ENCODE results near the gene GPN3.
A peak's percentile ranks its signal among the peaks of the same experiment; 100 is the strongest.
"Not testable (repeated sequence)": the region's sequence is repeated elsewhere in the genome, so short reads cannot be mapped to it uniquely, and the experiment has no call there.

GPN3 gene

GRCh38 chr12:110466791-110467190 lies 1.3 kb downstream of the GPN3 start:
- no peak for TF ChIP-seq CTCF (conservative IDR thresholded peaks at IDR 0.05; ENCODE audit: control insufficient read depth, insufficient read depth, low read depth, low read length)
- no peak for DNase-seq (ENCODE audit: low read depth)
- H3K4me3 ChIP-seq (ENCODE audit: control insufficient read depth, low read depth, low read length), result peak overlapping the region; percentile 98

- not testable (repeated sequence) for H3K4me3 ChIP-seq (ENCODE audit: control insufficient read depth, low read depth, low read length); DNase-seq (ENCODE audit: low read depth)
Measured at GRCh38 chr12:110465765-110466164, 2.3 kb downstream of the GPN3 start.

- DNase-seq (ENCODE audit: low read depth), result no peak
- TF ChIP-seq CTCF (conservative IDR thresholded peaks at IDR 0.05; ENCODE audit: control insufficient read depth, insufficient read depth, low read depth, low read length), result no peak
- H3K4me3 ChIP-seq (ENCODE audit: control insufficient read depth, low read depth, low read length), result no peak overlapping the region
Measured at GRCh38 chr12:110465024-110465423, 3.0 kb downstream of the GPN3 start.

- not testable (repeated sequence) for DNase-seq (ENCODE audit: low read depth); H3K4me3 ChIP-seq (ENCODE audit: control insufficient read depth, low read depth, low read length)
Measured at GRCh38 chr12:110461189-110461588, 6.9 kb downstream of the GPN3 start.

- no peak for DNase-seq (ENCODE audit: low read depth)
- no peak overlapping the region for H3K4me3 ChIP-seq (ENCODE audit: control insufficient read depth, low read depth, low read length)
- TF ChIP-seq CTCF (conservative IDR thresholded peaks at IDR 0.05; ENCODE audit: control insufficient read depth, insufficient read depth, low read depth, low read length), result no peak
Measured at GRCh38 chr12:110458756-110459155, 9.3 kb downstream of the GPN3 start.

- DNase-seq (ENCODE audit: low read depth), result no peak
- no peak overlapping the region for H3K4me3 ChIP-seq (ENCODE audit: control insufficient read depth, low read depth, low read length)
- TF ChIP-seq CTCF (conservative IDR thresholded peaks at IDR 0.05; ENCODE audit: control insufficient read depth, insufficient read depth, low read depth, low read length), result no peak
Measured at GRCh38 chr12:110453569-110454296, 14.3 kb downstream of the GPN3 start.

- no peak for TF ChIP-seq CTCF (conservative IDR thresholded peaks at IDR 0.05; ENCODE audit: control insufficient read depth, insufficient read depth, low read depth, low read length)
- DNase-seq (ENCODE audit: low read depth), result no peak
- H3K4me3 ChIP-seq (ENCODE audit: control insufficient read depth, low read depth, low read length), result no peak overlapping the region
Measured at GRCh38 chr12:110451263-110451662, 16.8 kb downstream of the GPN3 start.
